Esophagus squamous epithelium (tissue), 5 donors: ENCODE measurements around the gene FABP7. TPM values are rescaled to one million over a fixed set of nuclear protein-coding genes. Genes with fewer than 3 reads are reported as not detected.
A peak's percentile ranks its signal among the peaks of the same experiment; 100 is the strongest.
"Not testable (repeated sequence)": the region's sequence is repeated elsewhere in the genome, so short reads cannot be mapped to it uniquely, and the experiment has no call there.

Experiments used
- DNase-seq: peaks from one replicate; lab custom pipeline; 2025; lab: John Stamatoyannopoulos, UW
- H3K27ac ChIP-seq, 4 donors: fragments of 200-600 bp; sonication (generic); one replicate each; pipeline ENCODE4 v1.5.1; 2016 to 2019; ENCODE audit warnings: mild to moderate bottlenecking in 1 of 4
- H3K27me3 ChIP-seq, 4 donors: fragments of 200-600 bp; sonication (generic); 1 replicate in 3 of 4; 2 replicates in 1 of 4; pipeline versions ENCODE4 v1.5.1 to v1.6.0; 2017 to 2021; ENCODE audit warnings: antibody characterized with exemption in 1 of 4
- H3K36me3 ChIP-seq, 3 donors: fragments of 200-600 bp; sonication (generic); one replicate each; pipeline ENCODE4 v1.5.1; 2016 to 2019
- H3K4me1 ChIP-seq, 3 donors: fragments of 200-600 bp; sonication (generic); one replicate each; pipeline ENCODE4 v1.5.1; 2017 to 2019
- H3K4me3 ChIP-seq, 4 donors: fragments of 200-600 bp; sonication (generic); 1 replicate in 3 of 4; 2 replicates in 1 of 4; pipeline ENCODE4 v1.5.1; 2016 to 2019; ENCODE audit warnings: mild to moderate bottlenecking in 2 of 4, moderate library complexity in 1 of 4
- H3K9me3 ChIP-seq, 3 donors: fragments of 200-600 bp; sonication (generic); one replicate each; pipeline ENCODE4 v1.5.1; 2016 to 2019
- CTCF ChIP-seq, 6 experiments: fragments of 450-650 bp in 4 of 6; fragments of 200-600 bp in 2 of 6; sonication (generic) in 2 of 6; IDR thresholded peaks; one replicate each; pipeline ENCODE4 v1.5.1; 2016 to 2019; ENCODE audit warnings: antibody characterized with exemption in 6 of 6, mild to moderate bottlenecking in 4 of 6, moderate library complexity in 4 of 6
- POLR2A ChIP-seq, 4 donors: fragments of 450-650 bp; IDR thresholded peaks; one replicate each; pipeline ENCODE4 v1.6.1; 2017; ENCODE audit warnings: antibody characterized with exemption in 4 of 4, mild to moderate bottlenecking in 4 of 4, moderate library complexity in 3 of 4
- WGBS, 2 donors: methylation state at CpG; one replicate each; pipeline ENCODE4 v1.1.5; 2018; 5-methylcytosine and 5-hydroxymethylcytosine counted together
- intact Hi-C: fragments of 100-400 bp; cut with DNase I; formaldehyde crosslinking; loops from one replicate; pipeline ENCODE4 v1.15.0; 2022
- total RNA-seq, 4 donors: library from RNA; depleted of rRNA; stranded (reverse); fragments of >200 nt; gene quantifications; one replicate each; pipeline ENCODE4 v1.1.0, GENCODE V29; 2016
- donor health status: DM: yes; HTN: yes; CAD: no.

FABP7 gene
- total RNA-seq, 4 donors from 2014 or later: not detected

DNA sequence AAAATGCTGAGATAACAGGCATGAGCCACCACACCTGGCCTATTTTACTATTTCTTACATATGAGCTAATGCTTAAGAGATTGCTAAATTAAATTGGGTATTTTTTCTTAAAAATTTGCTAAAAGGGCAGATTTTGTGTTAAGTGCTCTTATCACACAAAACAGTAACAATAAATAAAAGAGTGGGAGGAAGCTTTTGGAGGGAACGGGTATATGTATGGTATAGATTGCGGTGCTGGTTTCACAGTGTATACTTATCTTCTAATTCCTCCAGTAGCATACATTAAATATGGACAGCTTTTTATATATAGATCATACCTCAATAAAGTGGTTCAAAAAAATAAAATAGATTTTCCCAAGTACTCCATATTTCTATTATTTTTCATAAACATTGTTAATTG, 39.4 kb upstream of the FABP7 start:
- Histone ChIP-seq H3K4me3 (no peak overlapping the region), H3K9me3 (no peaks in the 10 kb centered on the region), H3K27me3 (no peaks in the 10 kb centered on the region), H3K27ac (no peak overlapping the region), H3K4me1 (peaks cover 0 to 19% (median 4%) of the 10 kb centered on the region in 3 donors), H3K36me3 (no peaks in the 10 kb centered on the region)
- no peak for TF ChIP-seq POLR2A (IDR thresholded peaks at IDR 0.05)
- TF ChIP-seq CTCF (IDR thresholded peaks at IDR 0.05): no peak
- intact Hi-C loops: no loop called here
- DNase-seq: no peak
- 93 to 97% methylated on average over 2 of the region's 2 CpGs for WGBS, 2 donors

- 76 to 92% methylated on average over 2 of the region's 2 CpGs for WGBS, 2 donors
- H3K27ac ChIP-seq: no peak overlapping the region
- no peak for TF ChIP-seq POLR2A (IDR thresholded peaks at IDR 0.05)
- no peak for TF ChIP-seq CTCF (IDR thresholded peaks at IDR 0.05)
- no peak overlapping the region for H3K4me3 ChIP-seq
- H3K36me3 ChIP-seq: no peaks in the 10 kb centered on the region
- H3K9me3 ChIP-seq: no peaks in the 10 kb centered on the region
- H3K27me3 ChIP-seq: no peaks in the 10 kb centered on the region
- no peak for DNase-seq
- H3K4me1 ChIP-seq: peaks cover 0 to 12% (median 0%) of the 10 kb centered on the region in 3 donors
- intact Hi-C loops: no loop called here
These were observed 38.6 kb upstream of the FABP7 start for GRCh38 chr6:122740936-122741335.

DNA sequence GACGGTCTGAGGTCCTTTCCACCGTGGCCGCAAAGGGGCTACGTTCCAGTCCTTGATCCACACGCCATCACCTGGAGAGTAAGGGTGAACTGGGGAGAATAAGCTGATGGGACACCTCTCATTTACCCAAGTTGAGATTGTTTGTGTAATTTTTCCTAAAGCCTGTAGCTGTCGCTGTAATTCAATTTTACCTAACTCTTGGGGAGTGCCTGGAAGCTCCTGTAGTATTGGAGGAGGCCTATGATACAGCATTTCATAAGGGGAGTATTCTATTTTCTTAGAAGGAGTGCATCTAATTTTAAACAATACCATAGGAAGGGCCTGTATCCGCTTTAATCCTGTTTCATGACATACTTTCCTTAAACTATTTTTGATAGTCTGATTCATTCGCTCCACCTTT, 35.3 kb upstream of the FABP7 start:
- H3K27me3 ChIP-seq, H3K4me3 ChIP-seq, H3K27ac ChIP-seq, DNase-seq, H3K4me1 ChIP-seq, H3K36me3 ChIP-seq, intact Hi-C loops, H3K9me3 ChIP-seq: not testable (repeated sequence)
- WGBS, 2 donors: 31 to 38% methylated on average over 7 to 8 of the region's 8 CpGs
- TF ChIP-seq CTCF (IDR thresholded peaks at IDR 0.05): peak in 2 of 6 experiments; percentile 4 to 15

- H3K4me1 ChIP-seq, H3K27ac ChIP-seq, H3K36me3 ChIP-seq, intact Hi-C loops, H3K4me3 ChIP-seq, H3K27me3 ChIP-seq, DNase-seq, H3K9me3 ChIP-seq: not testable (repeated sequence)
- WGBS, 2 donors: 100% methylated on average over 1 to 2 of the region's 3 CpGs
These were observed 34.7 kb upstream of the FABP7 start for GRCh38 chr6:122744856-122745255.

GRCh38 chr6:122746688-122747087, 32.8 kb upstream of the FABP7 start:
- DNase-seq: no peak

More at GRCh38 chr6:122746688-122747087, 32.8 kb upstream of the FABP7 start:
- H3K4me1 ChIP-seq: no peaks in the 10 kb centered on the region
- H3K9me3 ChIP-seq: no peaks in the 10 kb centered on the region
- TF ChIP-seq CTCF (IDR thresholded peaks at IDR 0.05): no peak
- no peak for TF ChIP-seq POLR2A (IDR thresholded peaks at IDR 0.05)
- no peak overlapping the region for H3K4me3 ChIP-seq
- no peaks in the 10 kb centered on the region for H3K27me3 ChIP-seq
- H3K36me3 ChIP-seq: no peaks in the 10 kb centered on the region
- no peak overlapping the region for H3K27ac ChIP-seq
- intact Hi-C loops: no loop called here
- WGBS, 2 donors: 66 to 75% methylated on average over 9 of the region's 9 CpGs
